Measurements from ENCODE around the gene SHKBP1.

SHKBP1 gene

GRCh38 chr19:40576585-40577451 is at the start of gene SHKBP1:
TSS of gene SHKBP1 (plus strand) at chr19:40576873. CDS start at chr19:40576900, 27 bp downstream.
- TF ChIP-seq GATA3 (IDR thresholded peaks at IDR 0.05; ENCODE audit: low read depth, low read length) (no peak), GATA2 (IDR thresholded peaks at IDR 0.05; ENCODE audit: low read depth, low read length) (no peak)

GRCh38 chr19:40528078-40528477 is 48.6 kb upstream of the SHKBP1 start:
- TF ChIP-seq GATA3 (IDR thresholded peaks at IDR 0.05; ENCODE audit: low read depth, low read length) (no peak), GATA2 (IDR thresholded peaks at IDR 0.05; ENCODE audit: low read depth, low read length) (no peak)

- TF ChIP-seq GATA2 (IDR thresholded peaks at IDR 0.05; ENCODE audit: low read depth, low read length) (no peak), GATA3 (IDR thresholded peaks at IDR 0.05; ENCODE audit: low read depth, low read length) (no peak)
Observed at GRCh38 chr19:40528533-40529092, 48.1 kb upstream of the SHKBP1 start.

DNA sequence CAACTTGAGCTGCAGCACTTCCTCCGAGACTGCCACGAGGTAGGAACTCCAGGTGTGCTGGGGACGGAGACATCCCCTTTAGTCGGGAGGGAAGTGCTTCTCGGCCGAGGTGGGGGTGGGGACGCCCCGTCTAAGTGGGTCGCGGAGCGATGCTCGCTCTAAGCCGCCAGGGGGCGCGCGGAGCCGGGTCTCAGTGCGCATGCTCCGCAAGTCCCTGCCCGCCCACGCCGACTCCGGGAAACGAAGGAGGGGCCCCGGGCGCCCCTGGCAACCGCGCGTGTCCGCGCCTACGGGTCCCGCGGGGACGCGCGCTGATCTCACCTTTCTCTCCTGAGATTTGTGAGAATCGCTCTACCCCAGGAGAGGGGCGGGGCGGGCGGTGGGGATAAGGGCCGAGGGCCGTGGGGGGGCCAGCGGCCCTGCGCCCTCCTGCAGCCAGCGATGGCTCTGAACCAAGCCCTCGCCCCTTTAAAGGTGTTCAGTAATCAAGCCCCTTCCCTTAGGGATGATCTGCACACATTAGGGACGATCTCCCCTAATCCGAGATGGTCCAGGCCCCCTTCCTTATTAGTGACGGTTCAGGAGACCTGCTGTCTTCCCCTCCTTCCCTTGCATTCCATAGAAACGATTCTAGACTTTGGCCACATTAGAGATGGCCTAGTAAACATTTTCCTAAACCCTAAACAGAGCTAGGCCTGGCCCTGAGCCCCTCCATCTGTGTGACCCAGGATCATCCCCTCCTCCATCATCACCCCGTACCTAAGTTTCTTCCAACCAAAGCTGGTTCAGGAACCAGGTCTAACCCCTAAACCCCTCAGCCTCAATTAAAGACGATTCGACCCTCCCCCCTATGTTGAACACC is 47.3 kb upstream of the SHKBP1 start:
- TF ChIP-seq GATA2 (IDR thresholded peaks at IDR 0.05; ENCODE audit: low read depth, low read length): no peak
- no peak for TF ChIP-seq GATA3 (IDR thresholded peaks at IDR 0.05; ENCODE audit: low read depth, low read length)

DNA sequence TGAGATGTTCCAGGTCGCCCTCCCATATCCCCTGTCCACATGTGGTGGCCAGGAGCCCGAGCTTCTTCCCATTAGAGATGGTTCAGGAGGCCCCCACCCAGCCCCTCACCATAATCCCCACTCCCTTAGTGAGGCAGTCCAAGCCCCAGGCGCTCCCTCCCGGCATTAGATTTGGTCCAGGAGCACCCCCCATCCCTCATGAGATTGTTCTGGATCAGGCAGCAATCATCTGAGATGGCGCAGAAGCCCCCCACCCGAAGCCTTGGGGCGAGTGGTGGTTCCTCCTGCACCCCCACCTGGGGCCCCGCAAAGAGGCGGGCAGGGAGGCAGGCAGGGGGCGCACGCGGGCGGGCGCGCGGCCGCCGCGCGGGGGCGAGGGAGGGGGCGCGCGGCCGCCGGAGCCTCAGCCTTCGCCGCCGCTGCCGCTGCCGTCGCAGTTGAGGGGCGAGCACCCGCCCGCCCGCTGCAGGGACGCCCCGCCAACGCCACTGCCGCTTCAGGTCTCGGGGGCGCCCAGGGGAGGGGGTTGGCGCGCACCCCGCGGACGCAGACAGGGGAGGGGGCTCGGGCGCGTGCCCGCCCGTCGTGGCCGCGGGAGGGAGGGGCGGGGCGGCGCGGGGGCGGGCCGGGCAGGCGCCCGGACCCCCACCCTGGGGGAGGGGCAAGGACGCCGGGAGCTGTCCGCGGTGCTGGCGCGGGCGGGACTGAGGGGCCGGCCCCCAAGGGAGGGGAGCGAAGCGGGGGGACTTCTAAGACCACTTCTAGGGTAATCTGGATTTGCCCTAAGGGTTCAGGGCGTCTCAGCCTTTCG is 46.4 kb upstream of the SHKBP1 start:
- TF ChIP-seq GATA2 (IDR thresholded peaks at IDR 0.05; ENCODE audit: low read depth, low read length) (no peak), GATA3 (IDR thresholded peaks at IDR 0.05; ENCODE audit: low read depth, low read length) (no peak)

DNA sequence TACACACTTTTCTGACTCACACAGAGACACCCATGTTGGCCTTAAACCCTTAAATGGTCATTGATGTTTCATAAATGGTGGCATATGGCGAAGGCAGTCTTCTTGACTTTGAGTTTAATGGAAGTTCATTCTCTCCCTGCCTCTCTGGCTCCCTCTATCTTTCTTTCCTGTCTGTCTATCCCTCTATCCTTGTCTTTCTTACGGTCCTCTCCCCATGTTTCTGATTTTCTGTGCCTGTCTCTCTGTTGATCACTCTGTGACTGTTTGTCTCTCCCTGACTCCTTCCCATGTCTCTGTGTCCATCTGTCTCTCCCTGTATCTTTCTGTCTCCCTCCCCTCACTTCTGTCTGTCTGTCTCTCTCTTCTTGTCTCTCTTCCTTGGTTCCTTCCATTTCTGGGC is 43.2 kb upstream of the SHKBP1 start:
- TF ChIP-seq GATA3 (IDR thresholded peaks at IDR 0.05; ENCODE audit: low read depth, low read length) (no peak), GATA2 (IDR thresholded peaks at IDR 0.05; ENCODE audit: low read depth, low read length) (no peak)

DNA sequence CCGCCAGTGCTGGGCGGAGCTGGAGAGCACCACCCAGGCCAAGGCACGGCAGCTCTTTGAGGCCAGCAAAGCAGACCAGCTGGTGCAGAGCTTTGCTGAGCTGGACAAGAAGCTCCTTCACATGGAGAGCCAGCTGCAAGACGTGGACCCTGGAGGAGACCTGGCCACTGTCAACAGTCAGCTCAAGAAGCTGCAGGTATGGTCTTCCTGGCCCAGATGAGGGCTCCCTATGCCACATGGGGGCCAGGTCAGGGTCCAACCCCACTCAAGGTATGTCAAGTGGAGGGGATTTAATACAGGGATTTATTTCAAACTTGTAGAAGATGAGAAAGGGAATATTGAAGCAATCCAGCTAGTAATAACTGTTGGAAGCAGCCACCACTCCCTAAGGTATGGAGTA is 42.5 kb upstream of the SHKBP1 start:
- TF ChIP-seq GATA2 (IDR thresholded peaks at IDR 0.05; ENCODE audit: low read depth, low read length) (no peak), GATA3 (IDR thresholded peaks at IDR 0.05; ENCODE audit: low read depth, low read length) (no peak)

DNA sequence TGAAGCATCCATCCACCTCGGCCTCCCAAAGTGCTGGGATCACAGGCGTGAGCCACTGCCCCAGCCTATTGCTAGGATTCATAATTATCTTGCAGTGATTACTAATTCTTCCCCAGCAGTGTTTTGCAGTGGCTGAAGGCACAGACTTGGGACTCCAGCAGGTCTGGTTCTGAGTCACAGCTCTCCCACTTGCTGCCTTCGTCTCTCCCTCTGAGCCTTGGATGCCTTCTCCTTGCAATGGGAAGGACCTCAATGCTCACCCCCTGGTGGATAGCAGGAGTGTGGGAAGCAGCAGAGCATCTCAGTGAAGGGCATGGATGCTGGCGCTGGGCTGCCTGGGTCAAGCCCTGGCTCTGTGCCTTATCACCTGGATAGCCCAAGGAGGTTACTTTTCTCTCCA is 37.6 kb upstream of the SHKBP1 start:
- TF ChIP-seq GATA3 (IDR thresholded peaks at IDR 0.05; ENCODE audit: low read depth, low read length) (no peak), GATA2 (IDR thresholded peaks at IDR 0.05; ENCODE audit: low read depth, low read length) (no peak)

GRCh38 chr19:40542202-40542859 is 34.3 kb upstream of the SHKBP1 start:
- no peak for TF ChIP-seq GATA2 (IDR thresholded peaks at IDR 0.05; ENCODE audit: low read depth, low read length)
- no peak for TF ChIP-seq GATA3 (IDR thresholded peaks at IDR 0.05; ENCODE audit: low read depth, low read length)

DNA sequence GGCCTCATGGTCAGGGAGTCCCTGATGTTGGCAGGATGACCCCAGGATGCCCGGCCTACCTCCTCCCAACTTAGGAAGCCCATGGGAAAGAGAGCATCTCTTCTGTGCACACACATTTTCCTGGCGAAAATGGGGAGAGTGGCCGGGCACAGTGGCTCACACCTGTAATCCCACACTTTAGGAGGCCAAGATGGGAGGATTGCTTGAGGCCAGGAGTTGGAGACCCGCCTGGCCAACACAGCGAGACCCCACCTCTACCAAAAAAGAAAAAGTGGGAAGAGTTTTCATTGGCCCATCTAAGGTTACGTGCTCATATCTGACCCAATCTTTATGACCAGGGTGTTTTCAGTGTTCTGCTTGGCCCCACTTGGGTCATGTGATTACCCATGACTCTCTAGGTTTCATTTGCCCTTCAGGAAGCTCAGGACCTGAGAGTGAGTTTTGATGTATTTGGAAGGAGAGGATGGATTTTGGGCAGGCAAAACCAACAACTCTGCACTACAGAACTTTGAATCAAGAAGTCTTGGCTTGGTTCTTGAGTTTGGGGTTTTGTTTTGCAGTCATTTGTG is 33.6 kb upstream of the SHKBP1 start:
- TF ChIP-seq GATA3 (IDR thresholded peaks at IDR 0.05; ENCODE audit: low read depth, low read length) (no peak), GATA2 (IDR thresholded peaks at IDR 0.05; ENCODE audit: low read depth, low read length) (no peak)

DNA sequence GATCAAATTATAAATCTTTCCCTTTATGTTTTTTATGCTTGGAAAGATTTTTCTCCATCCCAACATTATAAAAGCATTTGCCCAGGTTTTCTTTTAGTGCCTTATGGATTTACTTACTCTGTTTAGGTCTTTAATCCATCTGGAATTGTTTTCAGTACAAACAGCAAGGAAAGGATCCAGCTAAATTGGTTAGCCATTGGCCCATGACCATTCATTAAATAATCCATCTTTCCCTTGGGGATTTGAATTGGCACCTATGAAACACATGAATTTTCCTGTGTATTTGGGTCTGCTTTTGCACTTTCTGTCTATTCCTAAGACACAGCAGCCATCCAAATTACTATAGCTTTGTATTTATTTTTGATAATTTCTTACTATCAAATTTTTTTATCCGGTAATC is 28.8 kb upstream of the SHKBP1 start:
- TF ChIP-seq GATA3 (IDR thresholded peaks at IDR 0.05; ENCODE audit: low read depth, low read length) (no peak), GATA2 (IDR thresholded peaks at IDR 0.05; ENCODE audit: low read depth, low read length) (no peak)

DNA sequence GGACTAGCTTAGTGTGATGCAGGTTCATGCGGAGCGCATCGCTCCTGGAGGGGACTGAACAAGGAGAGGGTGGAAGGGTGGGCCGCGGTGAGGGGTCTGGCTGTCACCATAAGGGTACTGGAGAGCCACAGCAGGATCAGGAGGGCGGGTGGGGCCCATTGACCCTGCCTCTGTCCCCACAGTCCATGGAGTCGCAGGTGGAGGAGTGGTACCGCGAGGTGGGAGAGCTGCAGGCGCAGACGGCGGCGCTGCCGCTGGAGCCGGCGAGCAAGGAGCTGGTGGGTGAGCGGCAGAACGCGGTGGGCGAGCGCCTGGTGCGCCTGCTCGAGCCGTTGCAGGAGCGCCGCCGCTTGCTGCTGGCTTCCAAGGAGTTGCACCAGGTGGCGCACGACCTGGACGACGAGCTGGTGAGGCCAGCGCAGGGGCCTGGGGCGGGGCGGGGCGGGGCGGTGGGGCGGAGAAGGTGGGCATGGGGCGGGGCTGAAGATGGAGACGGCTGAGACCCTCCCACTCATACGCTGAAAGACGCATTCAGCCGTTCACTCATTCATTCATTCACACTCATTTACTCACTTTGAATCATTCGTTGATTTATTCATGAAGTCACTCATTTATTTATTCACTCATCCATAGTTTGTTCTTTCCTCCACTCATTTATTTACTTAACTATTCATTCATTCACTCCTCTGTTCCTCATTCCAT is 27.5 kb upstream of the SHKBP1 start:
- TF ChIP-seq GATA3 (IDR thresholded peaks at IDR 0.05; ENCODE audit: low read depth, low read length): no peak
- no peak for TF ChIP-seq GATA2 (IDR thresholded peaks at IDR 0.05; ENCODE audit: low read depth, low read length)
